OCI-LY3 (cell line): ENCODE measurements around the gene RNF208.

Experiments used
- EZH2phosphoT487 ChIP-seq: fragments of 200-600 bp; shearing (Covaris generic); IDR thresholded peaks from 2 replicates; pipeline ENCODE4 v1.6.1; 2018; ENCODE audit warnings: antibody characterized with exemption, mixed run types, low read depth
- TF ChIP-seq, protein P1 (sequence below): fragments of 200-600, 300-600 bp; sonication (generic); IDR thresholded peaks from 2 replicates; pipeline ENCODE4 v1.5.1; 2014; ENCODE audit warnings: antibody characterized with exemption, low read length, low read depth

DNA sequence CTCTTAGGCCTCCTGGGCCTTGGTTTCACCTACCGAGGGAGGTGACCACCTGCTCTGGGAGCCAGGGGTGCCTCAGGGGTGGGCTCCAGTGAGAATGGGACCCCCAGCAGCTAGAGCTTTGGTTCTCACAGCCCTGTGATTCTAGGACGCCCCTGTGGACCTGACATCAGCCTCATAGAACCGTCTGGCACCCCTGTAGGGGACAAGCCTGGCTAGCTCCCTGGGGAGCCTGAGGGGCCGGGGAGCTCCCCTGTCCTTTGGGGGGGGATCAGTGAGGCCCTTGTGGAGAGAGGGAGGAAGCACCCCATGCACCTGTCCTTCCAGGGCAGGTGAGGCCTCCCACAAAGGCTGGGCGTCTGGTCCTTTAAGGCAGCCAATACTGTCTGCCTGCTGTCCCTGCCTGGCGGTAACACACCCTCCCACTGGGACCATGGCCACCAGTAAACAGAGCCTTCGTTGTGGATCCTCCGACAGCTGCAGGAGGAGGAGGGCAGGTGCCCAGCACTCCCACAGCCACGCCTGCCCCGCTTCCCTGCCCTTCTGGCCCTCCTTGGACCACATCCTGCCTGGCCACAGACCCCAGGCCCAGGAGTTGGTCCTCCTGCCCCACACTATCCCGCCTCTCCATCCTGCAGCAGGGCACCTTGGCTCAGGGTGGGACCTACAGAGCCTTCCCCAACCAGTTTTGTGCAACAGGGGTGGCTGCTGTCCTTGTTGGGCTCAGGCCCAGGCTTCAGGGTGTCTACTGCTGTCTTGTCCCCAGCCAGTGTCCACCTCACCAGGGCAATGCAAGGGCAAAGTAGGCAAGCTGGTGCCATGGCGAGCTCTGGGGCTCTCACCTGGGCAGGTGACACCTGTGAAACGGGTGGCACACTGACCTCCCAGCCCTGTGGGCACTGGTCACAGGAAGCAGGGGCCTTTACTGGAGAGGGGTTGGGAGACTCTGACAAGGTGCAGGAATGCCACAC is 16.0 kb upstream of the RNF208 start:
- TF ChIP-seq, protein P1, sequence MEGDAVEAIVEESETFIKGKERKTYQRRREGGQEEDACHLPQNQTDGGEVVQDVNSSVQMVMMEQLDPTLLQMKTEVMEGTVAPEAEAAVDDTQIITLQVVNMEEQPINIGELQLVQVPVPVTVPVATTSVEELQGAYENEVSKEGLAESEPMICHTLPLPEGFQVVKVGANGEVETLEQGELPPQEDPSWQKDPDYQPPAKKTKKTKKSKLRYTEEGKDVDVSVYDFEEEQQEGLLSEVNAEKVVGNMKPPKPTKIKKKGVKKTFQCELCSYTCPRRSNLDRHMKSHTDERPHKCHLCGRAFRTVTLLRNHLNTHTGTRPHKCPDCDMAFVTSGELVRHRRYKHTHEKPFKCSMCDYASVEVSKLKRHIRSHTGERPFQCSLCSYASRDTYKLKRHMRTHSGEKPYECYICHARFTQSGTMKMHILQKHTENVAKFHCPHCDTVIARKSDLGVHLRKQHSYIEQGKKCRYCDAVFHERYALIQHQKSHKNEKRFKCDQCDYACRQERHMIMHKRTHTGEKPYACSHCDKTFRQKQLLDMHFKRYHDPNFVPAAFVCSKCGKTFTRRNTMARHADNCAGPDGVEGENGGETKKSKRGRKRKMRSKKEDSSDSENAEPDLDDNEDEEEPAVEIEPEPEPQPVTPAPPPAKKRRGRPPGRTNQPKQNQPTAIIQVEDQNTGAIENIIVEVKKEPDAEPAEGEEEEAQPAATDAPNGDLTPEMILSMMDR = no peak
- TF ChIP-seq EZH2phosphoT487 = no peak
